Stimulated activated CD4-positive, alpha-beta T cell treated with anti-CD3 and anti-CD28 coated beads, Interleukin-2, amount 100 ng/mL, for 48 hours (primary cell): ENCODE results near the gene TAP2.

ENCODE experiments used
- DNase-seq, 2 donors: peaks; one replicate each; pipeline ENCODE4 v3.0.0-alpha.2; 2020

Gene TAP2

DNA sequence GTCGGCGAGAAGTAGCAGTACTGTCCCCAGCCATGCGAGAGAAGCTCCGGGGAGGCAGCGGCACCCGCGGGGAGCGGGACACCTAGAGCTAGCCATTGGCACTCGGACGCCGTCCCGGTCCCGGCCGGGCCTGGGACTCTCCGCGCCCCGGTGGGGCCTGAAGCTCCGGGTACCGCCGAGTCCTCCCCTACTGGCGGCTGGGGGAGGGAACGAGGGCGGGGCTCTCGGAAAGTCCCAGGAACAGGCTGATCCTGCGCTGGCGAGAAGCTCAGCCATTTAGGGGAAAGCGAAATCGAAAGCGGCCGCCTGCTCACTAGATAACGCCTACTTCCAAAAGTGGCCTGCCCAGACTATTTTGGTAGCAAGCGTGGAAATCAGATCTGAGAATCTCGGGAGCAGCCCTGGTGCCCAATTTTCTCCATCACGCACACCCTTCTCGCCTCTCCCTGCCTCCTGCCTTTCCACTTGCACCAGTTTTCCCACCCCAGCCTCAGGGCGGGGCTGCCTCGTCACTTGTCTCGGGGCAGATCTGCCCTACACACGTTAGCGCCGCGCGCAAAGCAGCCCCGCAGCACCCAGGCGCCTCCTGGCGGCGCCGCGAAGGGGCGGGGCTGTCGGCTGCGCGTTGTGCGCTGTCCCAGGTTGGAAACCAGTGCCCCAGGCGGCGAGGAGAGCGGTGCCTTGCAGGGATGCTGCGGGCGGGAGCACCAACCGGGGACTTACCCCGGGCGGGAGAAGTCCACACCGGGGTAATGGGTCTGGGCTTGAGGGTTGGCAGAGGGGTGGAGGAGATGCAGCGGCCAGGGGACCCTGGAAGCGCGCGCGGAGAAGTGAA is 15.2 kb upstream of the TAP2 start, which contains the start of the genes PSMB9 and TAP1:
Gene PSMB9 (plus strand): TSS at position 652 of the 835 bp plus-strand sequence. CDS start 38 bp downstream, at position 690.
Gene TAP1 (minus strand): TSS at position 164 of the 835 bp plus-strand sequence. CDS start 68 bp downstream, at position 96.
- peak; percentile 88 to 93 for DNase-seq

GRCh38 chr6:32852844-32853540 is 14.5 kb upstream of the TAP2 start:
- no peak for DNase-seq

- DNase-seq, result no peak
Measured at GRCh38 chr6:32852018-32852843, 13.7 kb upstream of the TAP2 start.

DNA sequence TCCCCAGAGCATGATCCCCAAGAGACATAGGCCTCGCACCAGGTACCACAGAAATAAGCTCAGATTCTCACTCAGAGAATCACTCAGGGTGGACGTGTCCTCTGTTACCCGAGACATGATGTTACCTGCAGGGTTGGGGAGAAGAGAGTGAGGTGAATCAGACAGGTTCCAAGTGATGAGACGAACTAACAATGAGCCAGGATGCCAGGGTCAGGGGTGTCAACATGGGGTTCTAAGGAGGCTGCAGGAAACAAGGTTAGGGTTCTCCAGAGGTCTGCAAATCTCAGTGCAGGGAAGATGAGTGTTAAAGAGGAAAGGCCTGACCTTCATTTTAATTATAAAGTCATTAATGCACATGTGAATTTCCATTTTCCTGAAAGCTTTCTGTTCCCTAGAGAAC is 12.5 kb upstream of the TAP2 start:
- no peak for DNase-seq

DNA sequence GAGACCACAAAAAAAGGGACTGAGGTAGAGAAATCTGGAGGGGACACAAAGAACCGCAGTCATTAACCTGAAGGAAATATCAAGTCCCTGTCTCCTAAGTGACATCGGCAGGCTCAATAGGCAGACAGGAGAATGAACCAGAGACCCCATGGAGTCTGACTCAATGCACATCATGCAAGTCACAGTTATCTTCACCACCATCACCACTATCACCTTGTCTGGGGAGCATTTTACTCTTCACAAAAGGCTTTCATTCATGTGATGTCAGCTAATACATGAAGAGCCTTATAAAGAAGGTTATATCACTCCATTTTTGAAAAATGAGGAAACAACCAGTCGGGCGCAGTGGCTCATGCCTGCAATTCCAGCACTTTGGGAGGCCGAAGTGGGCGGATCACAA is 10.6 kb upstream of the TAP2 start:
- DNase-seq, result no peak

DNA sequence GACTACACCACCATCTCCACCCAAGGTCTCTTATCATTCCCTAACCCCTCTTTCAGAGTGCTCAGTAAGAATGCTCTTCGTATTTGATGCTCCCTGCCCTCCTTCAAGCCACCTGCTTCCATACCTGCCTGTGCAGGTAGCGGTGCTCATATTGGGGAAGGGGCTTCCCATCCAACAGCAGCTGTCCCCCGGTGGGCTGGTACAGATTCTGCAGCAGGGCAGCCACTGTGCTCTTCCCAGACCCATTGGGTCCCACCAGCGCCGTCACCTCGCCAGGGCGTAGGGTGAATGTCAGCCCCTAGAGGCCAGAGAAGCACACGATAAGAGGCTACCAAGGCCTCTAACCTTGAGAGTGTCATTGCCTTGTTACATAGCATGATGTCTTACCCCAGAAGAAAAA is 9.3 kb upstream of the TAP2 start:
- no peak for DNase-seq

GRCh38 chr6:32847004-32847403 is 8.5 kb upstream of the TAP2 start:
- DNase-seq, result no peak

DNA sequence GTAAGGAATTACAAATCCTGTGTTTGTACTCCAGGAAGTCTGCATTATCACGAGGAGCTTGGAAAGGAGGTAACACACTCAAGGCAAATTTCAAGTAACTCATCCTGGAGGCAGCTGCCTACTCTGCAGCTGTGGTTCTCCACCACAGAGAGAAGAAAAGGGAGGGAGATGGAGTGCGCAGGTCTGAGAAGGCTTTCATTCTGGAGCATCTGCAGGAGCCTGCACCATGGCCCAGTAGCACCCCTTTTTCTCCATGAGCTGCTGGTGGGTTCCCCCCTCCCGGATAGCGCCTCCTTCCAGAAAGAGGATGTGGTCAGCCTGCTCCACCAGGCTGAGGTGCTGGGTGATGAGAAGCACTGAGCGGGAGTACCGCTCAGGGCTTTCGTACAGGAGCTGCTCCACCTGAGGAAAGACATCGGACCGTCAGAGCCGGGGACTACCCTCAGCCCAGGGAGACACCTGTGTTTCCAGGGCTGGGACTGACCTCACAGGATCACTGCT is 6.9 kb upstream of the TAP2 start:
- no peak for DNase-seq

DNA sequence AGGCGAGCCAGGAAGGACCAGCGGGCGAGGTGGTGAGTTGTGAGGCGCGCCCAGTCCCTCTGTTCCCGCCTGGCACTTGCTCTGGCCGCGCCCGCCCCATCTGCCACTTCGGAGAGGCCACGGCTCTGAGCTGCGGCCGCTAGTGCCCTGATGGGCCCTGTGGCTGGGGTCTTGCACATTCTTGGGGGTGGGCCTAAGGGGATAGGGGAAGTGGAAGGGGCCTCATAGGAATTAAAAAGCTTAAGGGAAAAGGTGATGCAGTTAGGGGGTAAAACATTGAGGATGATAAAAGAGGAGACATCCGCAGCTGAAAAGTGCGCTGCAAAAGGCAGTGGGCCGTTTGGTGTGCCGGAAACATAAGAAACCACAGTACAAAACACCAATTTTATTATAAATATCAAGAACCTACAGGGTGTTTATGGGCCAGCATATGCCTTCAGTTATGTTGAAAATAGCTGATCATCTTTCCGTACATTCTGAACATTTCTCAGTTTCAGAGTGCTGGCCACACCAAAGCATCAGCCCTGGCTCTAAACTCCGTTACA is 6.4 kb upstream of the TAP2 start:
- no peak for DNase-seq

GRCh38 chr6:32843979-32844838 is 5.7 kb upstream of the TAP2 start, which contains the start of gene PSMB8:
PSMB8 (minus strand) TSS chr6:32844047; CDS start chr6:32843996, 51 bp downstream.
- peak; percentile 92 to 98 for DNase-seq

DNA sequence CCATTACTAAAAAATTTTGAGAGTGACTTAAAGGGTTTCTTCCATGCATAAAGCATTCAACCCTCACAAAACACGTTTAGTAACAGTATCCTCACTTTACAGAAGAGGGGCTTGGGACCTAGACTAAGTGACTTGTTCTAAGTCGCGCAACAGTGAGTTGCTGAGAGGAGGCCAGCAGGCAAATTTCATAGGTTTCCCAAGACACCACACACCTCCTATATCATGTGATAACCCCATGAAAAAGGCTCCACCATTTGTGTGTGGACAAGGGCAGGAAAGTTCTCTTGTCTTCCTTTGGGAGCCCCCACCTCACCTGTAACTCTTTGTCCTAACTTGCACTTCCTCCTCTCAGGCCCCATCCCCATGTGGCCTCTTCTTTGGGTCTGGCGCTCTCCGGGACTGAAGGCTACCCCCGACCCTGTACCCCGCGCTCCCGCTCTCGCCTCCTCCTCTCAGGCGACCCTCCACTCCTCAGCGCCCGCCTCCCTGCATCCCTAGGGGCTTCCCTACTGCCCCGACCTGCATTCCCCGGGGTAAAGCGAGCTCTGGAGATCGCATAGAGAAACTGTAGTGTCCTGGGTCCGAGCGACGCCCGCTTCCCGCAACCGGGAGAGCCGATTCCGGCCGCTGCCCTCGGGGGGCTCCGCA is 4.9 kb upstream of the TAP2 start:
- DNase-seq, result no peak

- DNase-seq, result no peak
Measured at GRCh38 chr6:32842690-32843089, 4.2 kb upstream of the TAP2 start.

GRCh38 chr6:32842021-32842650 is 3.6 kb upstream of the TAP2 start:
- DNase-seq, result no peak

GRCh38 chr6:32840604-32841246 is 2.2 kb upstream of the TAP2 start:
- DNase-seq, result no peak

DNA sequence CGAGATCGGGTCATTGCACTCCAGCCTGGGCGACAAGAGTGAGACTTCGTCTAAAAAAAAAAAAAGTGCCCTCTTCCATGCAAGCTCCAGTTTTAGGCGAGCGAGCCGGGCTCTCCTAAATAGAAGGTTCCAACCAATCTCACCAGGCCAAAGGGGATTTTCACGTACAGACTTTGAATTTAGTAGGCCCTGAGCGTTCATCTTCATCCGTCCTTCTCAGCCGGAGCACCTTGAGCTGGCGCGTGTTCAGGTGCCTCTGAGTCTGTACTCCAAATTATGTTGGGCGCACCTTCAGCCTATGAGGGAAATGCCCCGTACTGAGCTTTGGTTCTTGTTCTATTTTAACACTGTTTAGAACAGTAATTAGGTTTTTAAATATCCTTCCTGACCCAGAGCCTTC is 817 bp upstream of the TAP2 start:
- DNase-seq, result no peak

- no peak for DNase-seq
Measured at GRCh38 chr6:32837651-32838113, 857 bp downstream of the TAP2 start.

- no peak for DNase-seq
Measured at GRCh38 chr6:32836873-32837272, 1.7 kb downstream of the TAP2 start.

DNA sequence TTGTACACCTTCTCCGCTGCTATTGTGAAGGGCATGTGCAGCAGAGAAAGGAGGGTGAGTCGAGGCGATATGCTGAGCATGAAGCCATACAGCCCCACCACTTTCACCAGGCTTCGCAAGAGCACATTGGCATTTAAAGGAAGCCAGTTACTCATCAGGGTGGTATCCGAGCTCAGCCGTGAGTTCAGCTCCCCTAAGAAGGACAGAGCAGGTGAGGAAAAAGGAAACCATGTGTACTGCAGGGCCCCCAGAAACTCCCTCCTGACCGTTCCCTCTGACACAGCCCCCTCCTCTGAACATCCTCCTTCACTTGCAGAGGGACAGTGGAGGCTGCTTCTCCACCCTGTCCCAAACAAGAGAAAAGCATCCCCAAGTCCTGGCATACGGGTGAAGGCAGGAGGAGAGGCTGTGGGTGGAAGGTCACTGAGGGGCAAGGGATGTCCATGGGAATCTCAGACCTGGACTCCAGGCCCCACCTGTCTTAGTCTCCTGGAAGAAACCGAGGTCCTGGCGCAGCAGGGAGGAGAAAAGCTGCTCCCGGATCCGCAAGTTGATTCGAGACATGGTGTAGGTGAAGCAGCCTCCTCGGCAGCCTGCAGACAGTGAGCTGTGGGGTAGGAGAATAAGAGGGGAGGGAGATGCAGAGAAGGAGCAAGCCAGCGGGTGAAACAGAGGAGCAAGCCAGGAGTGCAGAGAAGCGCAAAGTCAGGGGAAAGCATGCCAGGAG is 3.2 kb downstream of the TAP2 start:
- DNase-seq, result no peak

DNA sequence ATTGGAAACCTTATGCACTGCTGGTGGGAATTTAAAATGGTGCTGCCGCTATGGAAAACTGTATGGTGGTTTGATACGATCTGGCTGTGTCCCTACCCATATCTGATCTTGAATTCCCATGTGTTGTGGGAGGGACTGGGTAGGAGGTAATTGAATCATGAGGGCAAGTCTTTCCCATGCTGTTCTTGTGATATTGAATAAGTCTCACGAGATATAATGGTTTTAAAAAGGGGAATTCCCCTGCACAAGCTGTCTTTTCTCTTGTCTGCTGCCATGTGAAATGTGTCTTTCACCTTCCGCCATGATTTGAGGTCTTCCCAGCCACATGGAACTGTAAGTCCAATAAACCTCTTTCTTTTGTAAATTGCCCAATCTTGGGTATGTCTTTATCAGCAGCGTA is 4.9 kb downstream of the TAP2 start:
- DNase-seq, result no peak
